Hematopoietic multipotent progenitor cell treated with erythropoietin and hydrocortisone succinate and interleukin-3 and kit ligand, for 15 days (in vitro differentiated cells): Measurements from ENCODE around the gene IFNLR1.

Source experiments
- DNase-seq: peaks from one replicate; pipeline ENCODE4 v3.0.0-alpha.2; 2015; ENCODE audit warnings: low spot score

Gene IFNLR1

DNA sequence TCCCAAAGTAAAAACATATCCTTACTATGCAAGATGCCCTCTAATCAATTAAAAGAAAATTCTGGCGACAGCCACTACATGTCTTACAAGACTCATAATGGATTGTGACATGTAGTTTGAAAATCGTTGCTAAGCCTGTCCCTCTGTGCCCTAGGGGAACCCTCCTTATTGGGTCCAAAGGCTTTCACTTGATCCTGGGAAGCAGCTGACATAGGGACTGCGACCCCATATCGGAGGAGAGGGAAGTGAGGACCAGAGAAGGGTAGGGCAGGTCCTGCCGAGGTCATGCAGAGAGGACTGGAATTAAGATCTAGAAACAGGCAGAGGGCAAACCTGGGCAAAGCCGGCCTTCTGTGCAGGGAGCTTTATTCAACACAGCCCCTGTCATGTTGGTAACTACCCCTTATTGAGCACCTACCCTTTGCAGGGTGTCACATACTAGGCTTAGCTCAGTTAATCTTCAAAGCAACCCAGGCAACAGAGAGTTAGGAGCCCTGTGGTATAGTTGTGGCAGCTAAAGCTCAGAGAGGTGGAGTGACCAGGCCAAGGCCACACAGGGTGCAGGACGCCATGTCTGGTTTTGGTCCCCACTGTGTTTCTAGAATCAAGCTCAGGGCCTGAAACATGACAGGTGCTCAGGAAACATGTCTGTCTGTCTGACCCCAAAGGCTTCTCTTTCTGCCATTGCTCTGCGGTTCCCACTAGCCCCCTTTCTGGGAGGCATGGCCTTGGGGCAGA lies 18.4 kb upstream of the IFNLR1 start:
- no peak for DNase-seq

DNA sequence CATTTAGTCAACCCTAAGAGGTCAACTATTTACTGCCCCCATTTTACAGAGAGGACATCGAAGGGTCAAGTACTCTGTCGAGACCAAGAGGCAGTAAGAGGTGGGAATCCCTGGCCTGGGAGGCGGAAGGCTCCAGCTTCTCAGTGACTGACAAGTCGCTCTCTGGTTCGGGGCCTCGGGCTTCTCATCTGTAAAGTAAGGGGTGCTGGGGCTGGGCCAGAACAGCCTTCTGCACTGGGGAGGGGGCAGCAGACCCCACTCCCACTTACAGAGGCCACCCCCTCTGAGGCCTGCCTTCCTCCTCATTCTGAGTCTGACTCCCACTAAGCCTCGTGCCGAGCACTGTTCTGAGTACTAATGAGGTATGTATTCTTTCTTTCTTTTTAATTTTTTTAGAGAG lies 17.0 kb upstream of the IFNLR1 start:
- DNase-seq, result no peak

DNA sequence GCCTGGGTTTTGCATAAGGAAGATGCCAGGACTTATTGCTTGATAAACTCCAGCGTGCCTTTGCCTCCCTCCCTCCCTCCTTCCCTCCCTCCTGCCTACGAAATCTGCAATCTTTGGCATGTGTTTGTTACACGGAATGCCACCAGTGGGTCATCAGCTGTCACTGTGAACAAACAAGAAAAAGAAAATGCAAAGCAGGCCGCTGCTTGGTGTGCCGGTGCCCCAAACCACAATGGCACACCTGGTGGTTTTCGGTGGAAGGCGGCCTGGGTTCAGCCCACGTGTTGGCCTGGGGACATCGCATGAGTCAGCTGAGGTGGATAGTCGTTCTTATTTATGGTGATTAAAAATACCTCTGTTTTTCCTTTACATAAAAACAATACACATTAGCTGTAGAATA lies 16.3 kb upstream of the IFNLR1 start:
- DNase-seq, result no peak

DNA sequence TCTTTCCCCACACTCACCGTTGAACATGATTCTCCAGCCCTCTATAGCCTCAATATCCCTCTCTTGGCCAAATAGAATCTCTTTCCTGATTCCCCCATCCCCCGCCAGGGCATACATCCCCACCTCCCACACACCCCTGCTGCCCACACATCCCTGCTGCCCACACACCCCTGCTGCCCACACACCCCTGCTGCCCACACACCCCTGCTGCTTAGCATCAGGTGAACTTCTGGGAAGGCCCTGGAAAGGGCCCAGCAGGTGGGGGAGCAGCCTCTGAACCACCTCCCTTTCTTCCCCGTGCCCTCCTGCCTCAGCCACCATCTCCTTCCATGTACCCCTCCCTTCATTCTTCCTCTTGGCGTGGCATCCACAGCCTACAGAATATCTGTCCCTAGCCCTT lies 15.9 kb upstream of the IFNLR1 start:
- no peak for DNase-seq

DNA sequence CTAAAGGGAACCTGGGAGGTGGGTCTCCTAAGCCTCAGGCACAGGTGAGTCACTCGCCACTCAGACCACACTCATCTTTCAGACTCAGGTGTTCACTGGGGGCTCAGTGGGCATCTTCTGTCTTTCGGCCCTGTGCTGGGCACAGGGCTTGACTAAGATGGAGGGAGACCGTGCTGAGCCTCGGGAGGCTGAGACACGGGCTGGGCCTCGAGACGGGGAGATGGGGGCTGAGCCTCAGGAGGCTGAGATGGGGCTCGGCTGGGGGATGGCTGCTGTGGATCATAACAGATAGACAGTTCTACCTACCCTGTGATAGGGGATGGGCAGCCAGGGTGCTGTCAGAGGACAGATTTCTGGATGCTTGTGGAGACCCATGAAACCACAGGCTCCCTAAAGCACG lies 15.5 kb upstream of the IFNLR1 start:
- no peak for DNase-seq

DNA sequence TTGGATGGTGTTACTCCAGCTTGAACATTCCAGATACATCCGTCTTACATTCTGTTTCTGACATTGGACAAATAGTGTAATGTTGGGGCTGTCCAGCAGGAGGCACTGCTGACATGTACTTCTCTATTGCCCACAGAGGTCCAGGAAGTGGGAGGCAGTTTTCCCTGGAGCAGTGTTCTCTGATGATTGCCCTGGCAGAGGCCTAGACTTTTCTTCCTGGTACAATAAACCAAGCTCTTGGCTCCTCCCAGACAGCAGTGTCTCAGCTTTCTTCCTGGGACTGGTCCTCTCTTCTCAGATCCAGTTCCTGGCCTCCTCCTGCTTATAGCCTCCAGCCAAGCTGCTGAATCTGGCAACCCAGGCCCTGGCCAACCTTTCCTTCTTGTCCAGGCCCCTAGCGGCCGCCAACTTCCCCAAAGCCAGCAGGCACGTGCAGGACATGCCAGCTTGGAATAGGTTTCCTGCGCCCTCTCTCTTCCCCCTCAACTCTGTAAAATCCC lies 14.9 kb upstream of the IFNLR1 start:
- DNase-seq, result peak; percentile 46

DNA sequence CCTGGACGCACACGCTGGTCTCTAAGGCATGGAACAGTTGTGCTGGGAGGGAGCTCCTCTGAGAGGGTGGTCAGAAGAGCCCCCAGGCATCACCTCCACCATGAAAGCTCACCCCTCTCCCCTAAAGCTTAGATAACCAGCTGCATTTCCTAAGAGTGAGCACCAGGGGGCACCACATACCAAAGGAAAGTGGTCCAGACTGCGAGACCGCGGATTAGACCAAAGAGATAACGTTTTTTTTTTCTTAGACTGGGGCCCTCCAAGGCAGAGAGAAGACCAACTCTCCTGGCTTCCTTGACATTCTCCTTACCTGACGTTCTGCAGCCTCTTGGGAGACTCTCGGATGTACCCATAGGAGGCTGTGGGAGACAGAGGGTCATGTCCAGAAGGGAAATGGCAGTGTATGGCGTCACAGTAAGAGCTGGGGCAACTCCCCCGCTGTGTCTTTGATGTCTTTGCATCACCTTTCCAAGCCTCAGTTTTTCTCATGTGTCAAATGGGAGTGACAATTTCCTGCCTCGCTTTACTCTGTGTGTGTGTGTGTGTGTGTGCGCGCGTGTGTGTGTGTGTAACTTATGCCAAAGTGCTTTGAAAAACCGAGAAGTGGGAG lies 12.3 kb upstream of the IFNLR1 start:
- peak; percentile 68 for DNase-seq

DNA sequence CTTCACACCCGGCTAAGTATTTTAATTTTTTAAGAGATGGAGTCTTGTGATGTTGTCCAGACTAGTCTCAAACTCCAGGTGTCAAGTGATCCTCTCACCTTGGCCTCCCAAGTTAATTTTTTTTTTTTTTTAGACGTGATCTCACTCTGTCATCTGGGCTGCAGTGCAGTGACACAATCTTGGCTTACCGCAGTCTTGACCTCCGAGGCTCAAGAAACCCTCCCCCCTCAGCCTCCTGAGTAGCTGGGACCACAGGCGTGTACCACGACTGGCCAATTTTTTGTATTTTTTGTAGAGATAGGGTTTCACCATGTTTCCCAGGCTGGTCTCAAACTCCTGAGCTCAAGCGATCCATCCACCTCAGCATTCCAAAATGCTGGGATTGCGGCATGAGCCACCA lies 11.7 kb upstream of the IFNLR1 start:
- no peak for DNase-seq

DNA sequence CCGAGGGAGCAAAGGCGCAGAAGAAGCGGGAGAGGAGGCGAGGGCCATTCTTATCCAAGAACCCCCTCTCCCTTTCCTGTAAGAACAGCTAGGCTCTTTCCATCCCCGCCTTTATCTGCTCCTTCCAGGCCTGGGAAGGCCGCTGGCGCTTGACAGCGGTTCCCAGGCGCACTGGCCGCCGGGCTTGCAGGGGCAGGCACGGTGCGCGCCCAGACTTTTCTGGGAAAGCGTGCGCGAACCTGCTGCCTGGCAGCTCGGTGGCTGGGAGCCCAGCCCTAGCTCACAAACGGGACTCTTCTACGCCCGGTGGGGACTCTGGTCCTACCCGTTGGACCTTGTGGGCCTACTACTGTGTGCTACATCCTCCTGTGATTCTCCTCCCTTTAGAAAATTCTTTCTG lies 8.8 kb upstream of the IFNLR1 start:
- DNase-seq, result no peak

DNA sequence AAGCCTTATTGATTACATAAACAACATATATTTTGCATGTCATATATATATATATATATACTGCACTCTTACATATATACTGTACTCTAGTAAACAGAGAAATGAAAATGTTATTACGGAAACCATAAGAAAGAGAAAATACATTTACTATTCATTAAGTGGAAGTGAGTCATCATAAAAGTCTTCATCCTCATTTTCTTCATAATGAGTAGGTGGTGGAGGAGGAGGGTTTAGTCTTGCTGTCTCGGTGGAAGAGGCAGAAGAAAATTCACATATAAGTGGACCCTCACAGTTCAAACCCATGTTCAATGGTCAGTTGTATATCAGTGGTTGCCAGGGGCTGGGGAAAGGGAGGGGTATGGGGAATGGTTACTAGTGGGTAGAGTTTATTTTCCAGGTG lies 8.0 kb upstream of the IFNLR1 start:
- no peak for DNase-seq

DNA sequence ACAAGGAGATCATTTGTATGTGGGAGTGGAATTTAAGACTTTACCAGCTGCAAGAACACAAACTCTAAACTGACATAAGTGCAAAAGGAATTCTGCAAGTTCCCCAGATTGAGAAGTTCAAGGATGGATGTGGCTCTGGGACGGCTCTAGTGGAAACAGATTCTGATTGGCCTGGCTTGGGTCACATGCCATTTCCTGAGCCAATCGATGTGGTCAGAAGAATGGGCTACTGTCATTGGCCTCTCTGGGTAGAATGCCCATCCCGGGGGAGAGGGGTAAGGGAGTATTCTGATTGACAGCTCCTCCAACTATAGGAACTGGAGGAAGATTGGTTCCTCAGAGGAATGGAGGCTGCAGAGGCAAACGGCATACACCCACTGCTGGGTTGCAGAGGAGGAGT lies 6.0 kb upstream of the IFNLR1 start:
- no peak for DNase-seq

DNA sequence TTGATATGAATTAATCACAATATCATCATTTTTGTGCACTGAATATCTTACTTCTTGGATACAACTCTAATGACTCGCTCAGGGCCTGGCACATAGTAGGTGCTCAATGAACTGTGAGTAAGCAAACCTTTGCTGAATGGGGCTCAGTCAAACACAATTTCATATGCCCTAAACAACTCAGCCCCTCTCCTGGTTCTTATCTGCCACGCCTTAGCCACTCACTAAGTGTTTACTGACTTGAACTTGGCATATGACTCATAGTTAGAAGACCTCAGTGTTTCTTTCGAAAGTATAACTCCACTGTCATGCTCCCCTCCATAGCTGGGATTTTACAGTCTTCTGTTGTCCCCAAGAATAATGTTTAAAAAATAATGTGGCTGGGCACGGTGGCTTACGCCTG lies 4.8 kb upstream of the IFNLR1 start:
- DNase-seq, result no peak

DNA sequence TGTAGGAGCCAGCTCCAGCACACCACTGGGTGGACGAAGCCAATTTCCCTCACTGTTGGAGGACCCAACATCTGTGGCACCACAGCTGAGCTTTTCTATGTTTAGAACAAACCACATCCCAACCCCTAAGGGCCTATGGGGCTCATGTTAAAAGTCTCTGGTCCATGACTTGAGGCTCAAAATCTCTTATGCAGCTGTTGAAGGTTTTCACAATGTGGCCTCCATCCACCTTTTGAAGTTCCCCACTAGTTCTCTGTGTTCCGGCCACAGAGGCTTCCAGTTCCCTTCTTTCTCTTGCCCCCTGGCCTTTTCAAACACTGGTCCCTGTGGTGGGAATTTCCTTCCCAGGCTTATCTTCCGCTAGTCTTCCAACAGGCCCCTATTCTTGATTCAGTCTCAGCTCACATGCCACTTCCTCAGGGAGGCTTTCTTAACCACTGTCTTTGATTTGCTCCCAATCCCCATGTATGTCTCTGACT lies 3.9 kb upstream of the IFNLR1 start:
- DNase-seq, result no peak

DNA sequence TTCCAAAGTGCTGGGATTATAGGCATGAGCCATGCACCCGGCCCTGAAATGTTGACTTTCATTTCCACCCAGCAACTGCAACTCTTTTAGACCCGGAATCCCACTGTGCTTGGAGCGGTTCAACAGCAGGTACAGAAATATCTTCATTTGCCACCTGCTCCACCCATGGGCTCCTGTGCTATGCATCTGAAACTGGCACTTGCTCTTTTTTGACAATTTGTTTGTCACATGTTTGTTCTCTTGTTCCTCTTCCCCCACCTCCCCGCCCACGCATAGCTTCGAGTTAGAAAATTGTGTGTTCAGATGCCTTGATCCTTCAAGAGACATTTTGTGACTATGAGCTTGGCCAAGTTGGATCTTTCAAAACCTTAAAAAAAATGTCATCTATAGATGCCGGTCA lies 2.4 kb upstream of the IFNLR1 start:
- no peak for DNase-seq

DNA sequence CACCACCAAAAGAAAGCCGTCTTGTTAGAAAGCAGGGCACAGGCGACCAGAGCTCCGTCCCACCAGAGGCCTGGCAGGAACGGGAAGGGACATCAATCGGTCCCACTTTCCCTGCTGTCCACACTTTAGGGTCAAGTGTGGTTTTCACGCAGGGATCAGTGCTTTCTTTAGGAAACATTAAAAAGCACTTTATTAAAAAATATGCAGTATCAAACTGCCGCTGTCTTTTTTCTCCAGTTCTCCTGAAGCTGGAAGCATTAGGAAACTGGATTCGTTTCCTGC lies 437 bp downstream of the IFNLR1 start:
- no peak for DNase-seq

DNA sequence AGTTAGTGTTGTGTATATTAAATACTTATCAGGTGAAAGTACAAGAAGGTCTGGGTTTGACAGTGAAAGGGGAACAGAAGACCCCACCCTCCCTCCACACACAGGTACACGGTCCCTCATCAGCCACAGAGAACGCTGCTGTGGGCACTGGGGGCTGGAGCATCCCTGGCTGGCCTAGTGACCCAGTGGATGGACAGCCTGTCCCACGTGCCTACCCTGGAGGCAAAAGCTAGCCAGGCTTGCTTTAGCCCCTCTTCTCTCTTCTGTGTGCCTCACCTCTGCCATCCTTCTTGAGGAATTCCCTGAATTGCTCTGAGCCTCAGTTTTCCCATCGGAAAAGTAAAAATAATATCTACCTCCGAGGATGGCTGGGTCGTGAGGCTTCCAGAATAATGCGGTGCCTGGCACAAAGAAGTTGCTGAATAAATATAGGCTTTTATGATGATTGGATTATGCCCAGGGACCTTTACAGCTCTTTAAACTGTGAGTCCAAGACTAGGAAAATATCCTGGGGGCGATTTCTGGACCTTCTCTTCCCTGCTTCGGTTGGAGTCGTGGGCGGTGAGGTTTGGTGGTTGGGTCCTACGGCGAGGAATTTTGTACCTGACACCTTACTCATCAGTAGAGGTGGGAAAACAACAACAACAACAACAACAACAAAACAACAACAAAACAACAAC lies 918 bp downstream of the IFNLR1 start:
- DNase-seq, result no peak

DNA sequence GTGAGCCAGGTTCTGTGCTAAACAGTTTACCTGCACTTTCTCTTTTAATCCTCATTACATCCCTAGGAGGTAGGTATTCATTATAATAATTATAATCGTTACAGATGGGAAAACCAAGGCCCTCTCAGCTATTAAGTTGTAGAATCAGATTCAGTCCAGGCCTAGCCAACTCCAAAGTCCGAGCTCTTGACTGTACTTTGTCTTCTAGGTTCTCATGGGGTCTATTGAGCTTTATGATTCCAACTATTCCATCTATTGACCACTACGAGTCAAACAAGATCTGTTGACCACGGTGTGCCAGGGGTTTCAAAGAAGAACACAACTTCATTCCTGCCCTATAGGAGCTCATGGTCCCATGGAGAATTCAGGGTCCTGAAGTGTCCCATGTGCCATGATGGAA lies 2.0 kb downstream of the IFNLR1 start:
- no peak for DNase-seq

DNA sequence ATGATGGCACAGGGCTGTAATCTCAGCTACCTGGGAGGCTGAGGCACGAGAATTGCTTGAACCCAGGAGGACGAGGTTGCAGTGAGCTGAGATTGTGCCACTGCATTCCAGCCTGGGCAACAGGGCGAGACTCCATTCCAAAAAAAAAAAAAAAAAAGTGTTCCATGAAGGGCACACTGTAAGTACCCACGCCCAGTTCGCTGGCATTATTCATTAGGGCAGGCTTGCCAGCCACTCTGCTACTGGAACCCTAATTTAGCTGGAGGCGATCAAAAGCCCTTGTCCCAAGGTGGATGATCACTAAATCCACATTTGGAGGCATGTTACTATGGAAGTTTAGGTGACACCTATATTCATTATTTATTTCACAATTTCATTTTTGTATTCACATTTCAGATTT lies 5.0 kb downstream of the IFNLR1 start:
- DNase-seq, result no peak

DNA sequence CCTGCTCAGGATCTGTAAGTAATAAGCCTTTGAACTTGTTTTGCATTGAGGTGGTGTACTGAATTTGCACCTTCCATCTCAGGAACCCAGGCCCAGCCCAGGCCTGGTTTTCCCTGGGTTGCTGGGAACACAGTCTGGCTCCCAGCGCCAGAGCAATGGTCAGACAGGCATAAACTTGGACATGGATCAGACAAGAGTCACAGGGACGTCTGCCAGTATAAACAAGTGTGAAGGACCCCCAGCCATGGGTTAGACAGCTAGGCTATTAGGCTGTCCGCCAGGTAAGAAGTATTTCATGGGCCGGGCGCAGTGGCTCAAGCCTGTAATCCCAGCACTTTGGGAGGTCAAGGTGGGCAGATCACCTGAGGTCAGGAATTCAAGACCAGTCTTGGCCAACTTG lies 5.5 kb downstream of the IFNLR1 start:
- DNase-seq, result no peak

DNA sequence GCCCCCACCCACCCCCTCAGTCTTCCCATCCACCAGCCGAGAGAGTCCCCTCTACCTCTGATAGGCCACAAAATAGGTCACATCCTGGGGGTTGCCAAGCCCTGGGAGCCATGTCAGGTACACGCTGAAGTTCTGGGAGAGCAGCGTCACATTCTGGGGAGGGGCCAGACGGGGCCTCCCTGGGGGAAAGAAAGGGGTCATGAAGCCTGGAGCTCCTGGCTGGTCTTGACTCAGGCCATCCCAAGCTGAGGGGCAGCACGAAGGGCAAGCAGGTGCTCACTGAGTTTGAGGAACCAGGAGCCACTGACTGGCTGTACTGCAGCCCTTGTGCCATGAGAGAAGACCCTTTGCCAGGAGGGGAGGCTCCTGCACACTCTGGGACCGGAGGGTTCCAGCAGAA lies 6.4 kb downstream of the IFNLR1 start:
- DNase-seq, result no peak

DNA sequence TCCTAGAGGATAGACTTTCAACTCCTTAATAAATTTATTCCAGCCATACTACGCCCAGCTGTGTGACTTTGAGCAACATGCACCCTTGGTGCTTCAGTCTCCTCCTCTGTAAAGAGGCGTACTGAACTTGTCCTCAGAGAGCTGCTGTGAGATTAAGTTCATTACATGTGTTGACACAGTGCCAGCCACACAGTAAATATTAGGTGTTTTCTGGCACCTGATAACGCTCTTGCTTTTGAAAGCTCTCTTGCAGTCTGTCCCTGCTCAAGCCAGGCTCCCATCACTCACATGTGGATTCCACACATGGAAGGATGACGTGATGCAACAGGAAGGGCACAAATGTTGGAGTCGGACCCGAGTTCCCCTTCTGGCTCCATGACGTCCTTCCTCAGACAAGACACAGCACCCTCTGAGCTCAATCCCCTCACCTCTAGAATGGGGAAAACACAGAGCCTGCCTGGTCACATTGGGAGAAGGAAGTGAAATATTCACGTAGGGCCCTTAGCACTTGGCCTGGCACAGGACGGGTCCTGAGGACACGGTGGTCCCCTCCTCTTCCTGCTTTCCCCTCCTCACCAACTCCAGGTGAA lies 7.7 kb downstream of the IFNLR1 start:
- DNase-seq, result no peak

DNA sequence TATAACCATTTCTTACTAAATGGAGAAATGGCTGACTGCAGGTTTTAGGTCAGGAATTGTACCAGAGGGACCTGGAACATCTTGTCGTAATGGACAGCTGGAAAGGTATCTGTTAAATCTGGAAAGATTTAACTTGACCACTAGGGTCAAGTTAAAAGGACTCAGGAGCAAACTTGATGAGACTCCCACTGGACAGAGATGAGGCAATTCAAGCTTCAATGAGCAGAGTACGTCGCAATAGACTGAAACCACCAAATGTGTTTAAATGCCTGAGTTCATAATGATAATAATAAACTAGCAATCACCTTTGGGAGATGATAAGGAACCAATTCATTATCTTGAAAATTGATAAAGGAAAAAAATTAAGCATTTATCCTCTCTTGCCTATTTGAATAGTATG lies 8.7 kb downstream of the IFNLR1 start:
- no peak for DNase-seq

DNA sequence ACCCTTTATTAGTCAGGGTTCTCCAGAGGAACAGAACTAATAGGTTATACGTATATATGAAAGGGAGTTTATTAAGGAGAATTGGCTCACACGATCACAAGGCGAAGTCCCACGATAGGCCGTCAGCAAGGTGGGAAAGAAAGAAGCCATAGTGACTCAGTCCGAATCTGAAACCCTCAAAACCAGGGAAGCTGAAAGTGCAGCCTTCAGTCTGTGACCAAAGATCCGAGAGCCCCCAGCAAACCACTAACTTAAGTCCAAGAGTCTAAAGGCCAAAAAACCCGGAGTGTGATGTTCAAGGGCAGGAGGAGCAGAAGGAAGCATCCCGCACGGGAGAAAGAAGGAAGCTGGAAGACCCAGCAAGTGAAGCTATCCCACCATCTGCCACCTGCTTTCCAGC lies 9.9 kb downstream of the IFNLR1 start:
- no peak for DNase-seq
